B cell (primary cell): ENCODE data around the gene PRUNE2. TPM values are rescaled to one million over a fixed set of nuclear protein-coding genes. Genes with fewer than 3 reads are reported as not detected.
"Not testable (repeated sequence)": the region's sequence is repeated elsewhere in the genome, so short reads cannot be mapped to it uniquely, and the experiment has no call there.

Experiments
- ATAC-seq: fragments of 200-7000 bp; cut with Tn5 transposase; one replicate; pipeline ENCODE4 v1.10.0; 2021; ENCODE audit warnings: low read depth, mild to moderate bottlenecking, moderate number of reproducible peaks, moderate library complexity
- CTCF ChIA-PET: fragments of 350-600 bp; sonication (Branson Sonifier 250); formaldehyde crosslinking; loops from one replicate; lab custom pipeline; 2021; ENCODE audit warnings: antibody characterized with exemption, inconsistent platforms; lab: Charles Lee
- POLR2A ChIA-PET: fragments of 350-600 bp; sonication (Branson Sonifier 250); formaldehyde crosslinking; loops from one replicate; lab custom pipeline; 2021; ENCODE audit warnings: antibody characterized with exemption; lab: Charles Lee
- DNase-seq: peaks from one replicate; pipeline ENCODE4 v3.0.0; 2013
- H2AFZ ChIP-seq: 2 replicates; pipeline ENCODE4 v1.6.1; 2012; ENCODE audit warnings: mild to moderate bottlenecking, low read depth, low read length; ENCODE audit not compliant: insufficient read depth, poor library complexity, severe bottlenecking
- H3K27ac ChIP-seq, 2 donors: 1 replicate in 1 of 2; 2 replicates in 1 of 2; pipeline ENCODE4 v1.5.1; 2012 to 2013; ENCODE audit warnings: low read length in 2 of 2, mild to moderate bottlenecking in 2 of 2, moderate library complexity in 1 of 2
- H3K27me3 ChIP-seq, 4 experiments: fragments of 200-600 bp in 1 of 4; sonication (generic) in 1 of 4; replicated peaks in 1 of 4; 1 replicate in 2 of 4; 2 replicates in 2 of 4; pipeline versions ENCODE4 v1.6.1 to v1.7.0; 2013 to 2016; ENCODE audit warnings: low read length in 3 of 4, mild to moderate bottlenecking in 2 of 4, mixed read lengths in 1 of 4, moderate library complexity in 1 of 4; ENCODE audit not compliant: insufficient read depth in 4 of 4, control insufficient read depth in 3 of 4; ENCODE audit errors: control extremely low read depth in 1 of 4
- H3K36me3 ChIP-seq, 2 experiments: replicated peaks in 1 of 2; 1 replicate in 1 of 2; 2 replicates in 1 of 2; pipeline versions ENCODE4 v1.6.1 to v1.7.1; 2013; ENCODE audit warnings: low read length in 1 of 2; ENCODE audit not compliant: insufficient read depth in 2 of 2, control insufficient read depth in 1 of 2; ENCODE audit errors: control extremely low read depth in 1 of 2, extremely low read depth in 1 of 2
- H3K4me1 ChIP-seq, 2 donors: fragments of 200-600 bp in 1 of 2; sonication (generic) in 1 of 2; 1 replicate in 1 of 2; 2 replicates in 1 of 2; pipeline versions ENCODE4 v1.5.1 to v1.6.1; 2013 to 2017; ENCODE audit warnings: low read length in 2 of 2; ENCODE audit not compliant: control insufficient read depth in 2 of 2, insufficient read depth in 2 of 2
- H3K4me2 ChIP-seq: replicated peaks from 2 replicates; pipeline ENCODE3; 2012; ENCODE audit warnings: mild to moderate bottlenecking, low read depth, low read length; ENCODE audit not compliant: poor library complexity, severe bottlenecking
- H3K4me3 ChIP-seq, 5 experiments: fragments of 200-600 bp in 1 of 5; sonication (generic) in 1 of 5; 1 replicate in 3 of 5; 2 replicates in 2 of 5; pipeline versions ENCODE4 v1.5.1 to v1.7.0; 2011 to 2016; ENCODE audit warnings: low read length in 4 of 5, mild to moderate bottlenecking in 4 of 5, low read depth in 2 of 5, control low read depth in 1 of 5, moderate library complexity in 1 of 5; ENCODE audit not compliant: insufficient read depth in 1 of 5; ENCODE audit errors: control extremely low read depth in 1 of 5, extremely low read depth in 1 of 5
- H3K79me2 ChIP-seq: fragments of 200-600 bp; sonication (generic); one replicate; pipeline ENCODE4 v1.6.0; 2016; ENCODE audit warnings: low read length; ENCODE audit not compliant: control insufficient read depth, insufficient read depth
- H3K9ac ChIP-seq: fragments of 200-600 bp; sonication (generic); 2 replicates; pipeline ENCODE4 v1.6.1; 2017; ENCODE audit warnings: mild to moderate bottlenecking, low read length, moderate library complexity
- H3K9me3 ChIP-seq, 3 donors: one replicate each; pipeline versions ENCODE4 v1.6.1 to v1.7.1; 2013; ENCODE audit warnings: low read length in 2 of 3; ENCODE audit not compliant: control insufficient read depth in 2 of 3, insufficient read depth in 1 of 3; ENCODE audit errors: control extremely low read depth in 1 of 3
- H4K20me1 ChIP-seq: 2 replicates; pipeline ENCODE4 v1.6.0; 2012; ENCODE audit warnings: mild to moderate bottlenecking, low read length; ENCODE audit not compliant: insufficient read depth, control insufficient read depth, poor library complexity, severe bottlenecking
- H3K27ac Mint-ChIP-seq: one replicate; pipeline ENCODE4 v1.8.0; 2021; ENCODE audit warnings: mixed read lengths
- H3K27me3 Mint-ChIP-seq: one replicate; pipeline ENCODE4 v1.8.0; 2021; ENCODE audit warnings: mixed read lengths
- H3K4me1 Mint-ChIP-seq: one replicate; pipeline ENCODE4 v1.8.0; 2021; ENCODE audit warnings: mixed read lengths
- H3K4me3 Mint-ChIP-seq: one replicate; pipeline ENCODE4 v1.8.0; 2021; ENCODE audit warnings: mixed read lengths
- H3K9me3 Mint-ChIP-seq: one replicate; pipeline ENCODE4 v1.8.0; 2022; ENCODE audit warnings: mixed read lengths; ENCODE audit not compliant: insufficient read depth
- CTCF ChIP-seq: fragments of 200-600 bp; IDR thresholded peaks from one replicate; pipeline ENCODE4 v1.8.0; 2022; ENCODE audit warnings: antibody characterized with exemption, mild to moderate bottlenecking
- EZH2 ChIP-seq: IDR thresholded peaks from 2 replicates; pipeline ENCODE4 v1.6.1; 2012; ENCODE audit warnings: borderline replicate concordance, low read depth, mild to moderate bottlenecking, moderate library complexity, low read length; ENCODE audit not compliant: insufficient read depth, poor library complexity, severe bottlenecking
- WGBS: methylation state at CpG from one replicate; pipeline ENCODE4 v1.1.5; 2013; ENCODE audit warnings: missing lambda C conversion rate; ENCODE audit not compliant: insufficient coverage; 5-methylcytosine and 5-hydroxymethylcytosine counted together
- intact Hi-C: fragments of 100-400 bp; cut with micrococcal nuclease; formaldehyde crosslinking; loops from one replicate; pipeline ENCODE4 v1.10.0; 2022
- polyA plus RNA-seq: library from polyadenylated mRNA; depleted of rRNA; stranded (reverse); fragments of >200 nt; gene quantifications from 2 replicates; pipeline ENCODE4 v1.2.3, GENCODE V29; 2012
- total RNA-seq, 2 donors: library from RNA; stranded (reverse); fragments of 120-200 nt in 1 of 2; gene quantifications; 1 replicate in 1 of 2; 2 replicates in 1 of 2; pipeline versions ENCODE4 v1.2.3 to v1.2.4, GENCODE V29; 2013 to 2022

The PRUNE2 gene
- total and polyA plus RNA-seq, 2 donors (not counting 1 experiment from before 2014, with no cell fraction given), result 0.12 TPM; not detected in 1

- POLR2A ChIA-PET, H3K36me3 ChIP-seq, intact Hi-C loops, ATAC-seq, H3K79me2 ChIP-seq, H3K9me3 ChIP-seq, H3K27ac ChIP-seq, H4K20me1 ChIP-seq, H3K27me3 Mint-ChIP-seq, H3K4me2 ChIP-seq, H3K9me3 Mint-ChIP-seq, H3K4me1 ChIP-seq, H3K4me3 Mint-ChIP-seq, H3K27ac Mint-ChIP-seq, H2AFZ ChIP-seq, H3K9ac ChIP-seq, CTCF ChIA-PET, H3K4me1 Mint-ChIP-seq, H3K4me3 ChIP-seq, DNase-seq, H3K27me3 ChIP-seq: not testable (repeated sequence)
- no CpG with 5 or more reads among the region's 2 CpGs for WGBS
These were observed 47.7 kb downstream of the PRUNE2 start for GRCh38 chr9:76858248-76858647.

- TF ChIP-seq CTCF (no peak), EZH2 (no peak)
- H3K4me3 ChIP-seq, result no peak overlapping the region
- intact Hi-C loops, result no loop called here
- no peak overlapping the region for H2AFZ ChIP-seq
- no peaks in the 10 kb centered on the region for H4K20me1 ChIP-seq
- H3K4me3 Mint-ChIP-seq, result no peak overlapping the region
- DNase-seq (no peak), ATAC-seq (no peak)
- H3K79me2 ChIP-seq, result no peaks in the 10 kb centered on the region
- no peaks in the 10 kb centered on the region for H3K4me1 Mint-ChIP-seq
- H3K9ac ChIP-seq, result no peak overlapping the region
- H3K9me3 ChIP-seq, result peaks cover 0 to 2% (median 0%) of the 10 kb centered on the region in 3 donors
- 100% methylated on average over 2 of the region's 3 CpGs for WGBS
- H3K27ac Mint-ChIP-seq, result no peak overlapping the region
- H3K27ac ChIP-seq, result no peak overlapping the region
- ChIA-PET CTCF (interaction anchor here (0.6 kb wide), 1 partner anchor 236 kb away, joined by 6 read pairs; no protein-coding TSS in a partner anchor), POLR2A (no interaction called here)
- no peak overlapping the region for H3K4me2 ChIP-seq
- no peaks in the 10 kb centered on the region for H3K4me1 ChIP-seq
- H3K9me3 Mint-ChIP-seq, result peaks cover 4% of the 10 kb centered on the region
- H3K27me3 Mint-ChIP-seq, result peaks cover 6% of the 10 kb centered on the region
- H3K27me3 ChIP-seq, result no peaks in the 10 kb centered on the region
- H3K36me3 ChIP-seq, result no peaks in the 10 kb centered on the region
These were observed 49.9 kb downstream of the PRUNE2 start for GRCh38 chr9:76856016-76856415.
